ENCODE results near the gene RANBP1. TPM values are rescaled to one million over a fixed set of nuclear protein-coding genes. Genes with fewer than 3 reads are reported as not detected.

The RANBP1 gene
- total RNA-seq, 1 donor = 200 TPM

DNA sequence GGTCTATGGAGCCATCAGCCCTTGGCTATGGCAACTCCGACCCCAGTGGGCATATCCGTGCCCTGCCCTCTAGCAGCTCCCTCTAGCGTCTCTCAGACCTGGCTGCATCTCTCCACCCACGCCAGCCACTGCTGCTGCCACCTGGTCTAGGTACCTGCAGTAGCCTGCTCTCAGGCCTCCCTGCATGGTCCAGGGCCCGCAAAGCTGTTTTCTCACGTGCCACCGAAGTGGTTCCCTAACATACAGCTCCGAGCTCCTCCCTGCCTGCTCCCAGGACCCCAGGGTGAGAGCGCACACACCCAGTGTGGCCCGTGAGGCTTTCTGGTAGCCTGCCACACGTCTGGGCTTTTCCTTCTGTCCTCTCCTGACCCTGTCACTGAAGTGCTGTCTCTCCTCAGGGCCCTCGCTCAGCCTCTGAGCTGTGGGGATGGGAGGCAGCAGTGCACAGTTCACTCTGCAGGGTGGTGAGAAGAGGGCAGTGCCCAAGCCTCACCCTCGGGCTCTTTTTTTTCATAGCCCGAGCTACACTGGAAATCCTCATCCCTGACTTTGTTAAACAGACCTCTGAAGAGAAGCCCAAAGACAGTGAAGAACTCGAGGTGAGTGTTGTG lies 21.6 kb upstream of the RANBP1 start:
- DNase-seq (ENCODE audit: low read depth) = no peak
- H3K4me3 ChIP-seq (ENCODE audit: low read depth, low read length) = no peak overlapping the region
- TF ChIP-seq, protein P1, sequence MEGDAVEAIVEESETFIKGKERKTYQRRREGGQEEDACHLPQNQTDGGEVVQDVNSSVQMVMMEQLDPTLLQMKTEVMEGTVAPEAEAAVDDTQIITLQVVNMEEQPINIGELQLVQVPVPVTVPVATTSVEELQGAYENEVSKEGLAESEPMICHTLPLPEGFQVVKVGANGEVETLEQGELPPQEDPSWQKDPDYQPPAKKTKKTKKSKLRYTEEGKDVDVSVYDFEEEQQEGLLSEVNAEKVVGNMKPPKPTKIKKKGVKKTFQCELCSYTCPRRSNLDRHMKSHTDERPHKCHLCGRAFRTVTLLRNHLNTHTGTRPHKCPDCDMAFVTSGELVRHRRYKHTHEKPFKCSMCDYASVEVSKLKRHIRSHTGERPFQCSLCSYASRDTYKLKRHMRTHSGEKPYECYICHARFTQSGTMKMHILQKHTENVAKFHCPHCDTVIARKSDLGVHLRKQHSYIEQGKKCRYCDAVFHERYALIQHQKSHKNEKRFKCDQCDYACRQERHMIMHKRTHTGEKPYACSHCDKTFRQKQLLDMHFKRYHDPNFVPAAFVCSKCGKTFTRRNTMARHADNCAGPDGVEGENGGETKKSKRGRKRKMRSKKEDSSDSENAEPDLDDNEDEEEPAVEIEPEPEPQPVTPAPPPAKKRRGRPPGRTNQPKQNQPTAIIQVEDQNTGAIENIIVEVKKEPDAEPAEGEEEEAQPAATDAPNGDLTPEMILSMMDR (IDR thresholded peaks at IDR 0.05; ENCODE audit: insufficient read depth, low read depth, low read length) = no peak

GRCh38 chr22:20095521-20095920 lies 20.4 kb upstream of the RANBP1 start:
- H3K4me3 ChIP-seq (ENCODE audit: low read depth, low read length) = no peak overlapping the region
- TF ChIP-seq, protein P1 (IDR thresholded peaks at IDR 0.05; ENCODE audit: insufficient read depth, low read depth, low read length) = no peak
- no peak for DNase-seq (ENCODE audit: low read depth)

GRCh38 chr22:20096574-20097420 lies 19.1 kb upstream of the RANBP1 start:
- TF ChIP-seq, protein P1 (IDR thresholded peaks at IDR 0.05; ENCODE audit: insufficient read depth, low read depth, low read length) = no peak
- no peak overlapping the region for H3K4me3 ChIP-seq (ENCODE audit: low read depth, low read length)
- no peak for DNase-seq (ENCODE audit: low read depth)

DNA sequence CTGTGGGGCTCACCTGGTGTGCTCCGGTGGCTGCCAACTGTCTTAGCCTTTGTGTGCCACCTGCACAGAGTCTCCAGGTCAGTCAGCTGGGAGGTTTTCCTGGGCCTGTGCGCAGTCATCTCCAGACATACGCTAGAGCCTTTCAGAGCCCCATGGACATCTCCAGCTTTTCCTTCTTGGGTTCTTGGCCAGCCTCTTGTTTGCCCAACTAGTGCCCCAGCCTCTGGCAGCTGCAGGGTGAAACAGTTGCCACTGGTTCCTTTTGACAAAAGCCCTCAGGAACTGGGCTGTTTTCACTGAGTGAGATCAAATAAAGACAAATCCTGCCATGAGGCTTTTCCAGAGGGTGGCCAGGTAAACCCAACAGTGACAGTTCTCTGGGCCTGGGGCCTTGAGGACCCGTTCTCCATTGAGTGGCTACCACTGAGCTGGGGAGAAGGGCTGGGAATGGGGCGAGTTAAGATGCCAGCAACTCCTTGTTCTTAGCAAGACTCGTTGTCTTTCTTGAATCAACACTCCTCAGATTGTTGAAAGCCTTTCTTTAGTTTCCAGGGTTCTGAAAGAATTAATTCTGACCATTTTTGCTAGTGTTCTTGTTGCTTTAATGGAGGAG lies 16.7 kb upstream of the RANBP1 start:
- no peak overlapping the region for H3K4me3 ChIP-seq (ENCODE audit: low read depth, low read length)

DNA sequence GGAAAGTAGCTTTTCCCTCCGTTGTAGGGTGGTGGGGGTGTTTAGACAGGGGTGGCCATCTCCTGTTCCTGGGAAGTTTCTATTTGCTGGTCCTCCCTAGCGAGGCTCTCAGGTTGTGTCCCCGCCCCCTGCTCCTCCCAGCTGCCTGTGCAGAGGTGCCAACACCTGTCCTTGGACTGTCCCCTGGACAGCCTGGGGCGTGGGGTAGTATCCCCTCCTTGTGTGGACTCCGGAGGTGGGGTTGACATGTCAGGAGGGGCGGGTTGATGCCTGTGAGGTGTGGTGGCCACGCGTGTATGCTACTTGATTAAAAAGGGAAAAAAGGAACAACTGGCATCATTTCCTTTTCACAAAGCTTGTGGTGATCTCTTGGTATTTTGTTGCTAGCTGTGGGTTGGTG lies 14.3 kb upstream of the RANBP1 start:
- no peak for DNase-seq (ENCODE audit: low read depth)
- no peak overlapping the region for H3K4me3 ChIP-seq (ENCODE audit: low read depth, low read length)
- TF ChIP-seq, protein P1 (IDR thresholded peaks at IDR 0.05; ENCODE audit: insufficient read depth, low read depth, low read length) = no peak

More for the DNA sequence above, 16.7 kb upstream of the RANBP1 start:
- no peak for DNase-seq (ENCODE audit: low read depth)
- TF ChIP-seq, protein P1 (IDR thresholded peaks at IDR 0.05; ENCODE audit: insufficient read depth, low read depth, low read length) = no peak

DNA sequence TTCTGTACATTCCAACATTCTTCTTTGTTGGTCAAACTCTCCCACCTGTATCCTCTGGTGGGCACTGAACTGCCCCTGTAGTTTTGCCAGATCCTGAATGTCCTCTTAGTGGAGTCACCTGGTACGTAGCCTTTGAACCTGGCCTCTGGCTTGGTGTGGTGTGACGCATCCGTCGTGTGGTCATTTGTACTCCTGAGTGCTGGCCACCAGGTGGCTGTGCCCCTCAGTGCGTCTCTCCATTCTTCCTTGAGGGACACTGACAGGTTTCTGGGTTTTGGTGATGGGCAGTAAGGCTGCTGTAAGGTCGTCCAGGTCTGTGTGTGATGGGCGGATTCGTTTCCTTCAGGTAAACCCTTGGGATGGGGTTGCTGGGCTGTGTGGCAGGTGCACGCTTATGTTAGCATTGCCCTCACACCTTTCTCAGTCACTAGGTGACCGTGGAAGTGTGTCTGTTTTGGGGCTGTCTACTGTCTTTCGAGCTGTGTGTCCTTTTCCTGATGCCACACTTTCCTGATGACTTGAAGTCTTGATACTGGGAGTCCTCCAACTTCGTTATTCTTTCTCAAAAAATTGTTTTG lies 13.6 kb upstream of the RANBP1 start:
- DNase-seq (ENCODE audit: low read depth) = no peak
- TF ChIP-seq, protein P1 (IDR thresholded peaks at IDR 0.05; ENCODE audit: insufficient read depth, low read depth, low read length) = no peak
- no peak overlapping the region for H3K4me3 ChIP-seq (ENCODE audit: low read depth, low read length)
